Stimulated activated CD8-positive, alpha-beta memory T cell treated with anti-CD3 and anti-CD28 coated beads, Interleukin-2, amount 100 ng/mL, for 48 hours (primary cell): ENCODE results near the gene SPAG17.

Source experiments
- DNase-seq, 2 donors: peaks; one replicate each; pipeline ENCODE4 v3.0.0-alpha.2; 2020; ENCODE audit warnings: low read depth in 2 of 2

The SPAG17 gene

DNA sequence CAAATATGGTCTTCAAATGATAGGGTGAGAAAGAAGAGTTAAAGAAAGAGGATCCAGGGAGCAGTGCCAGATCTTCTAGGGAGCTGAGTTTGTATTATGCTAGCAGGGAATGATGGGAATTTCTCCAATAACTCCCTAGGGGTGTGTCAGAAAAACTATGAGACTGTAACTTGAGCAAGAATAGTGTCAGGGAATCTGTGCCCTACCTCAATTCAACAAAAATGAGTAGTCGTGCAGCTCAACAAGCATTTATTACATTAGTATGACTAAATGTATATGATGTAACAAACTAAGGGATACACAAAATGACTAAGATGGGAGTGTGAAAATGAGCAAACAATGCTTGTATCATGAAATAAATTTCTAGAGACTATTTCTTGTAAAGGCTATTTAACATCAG, 24.2 kb downstream of the SPAG17 start:
- no peak for DNase-seq

DNA sequence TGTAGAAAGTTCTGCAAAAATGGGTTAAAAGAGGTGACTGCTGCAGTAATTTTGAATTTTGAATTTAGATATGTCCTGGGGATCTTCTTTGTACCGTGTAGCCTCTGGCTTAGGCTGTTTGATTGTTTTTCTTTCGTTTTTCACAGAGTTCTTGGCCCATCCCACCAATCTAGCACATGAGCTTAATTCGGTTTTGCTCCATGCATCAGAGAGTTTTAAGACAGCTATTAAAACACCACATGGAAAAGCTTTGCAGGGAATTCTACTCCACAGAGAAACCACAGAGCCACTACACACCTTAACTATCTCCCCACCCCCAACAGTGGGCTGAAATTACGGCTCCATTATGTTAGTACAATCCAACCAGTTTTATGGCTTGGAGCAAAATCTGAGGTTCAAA, 25.5 kb downstream of the SPAG17 start:
- DNase-seq, result no peak

DNA sequence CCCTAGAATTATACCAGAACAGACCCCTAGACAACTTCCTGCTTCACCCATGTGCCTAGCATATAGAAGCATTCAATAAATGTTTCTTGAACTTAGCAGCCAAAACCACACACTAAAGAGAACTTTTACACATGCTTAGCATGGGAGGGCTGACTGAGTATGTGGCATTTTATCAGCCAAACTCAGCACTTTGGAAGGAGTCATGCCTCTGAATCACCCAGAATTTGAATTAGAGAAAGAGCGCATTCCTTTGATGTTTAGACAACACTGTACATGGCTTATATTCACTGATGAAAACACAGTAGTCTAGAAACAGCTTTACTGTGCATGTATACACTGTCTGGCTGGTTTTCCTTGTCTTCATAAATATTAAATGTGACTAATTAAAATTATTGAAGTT, 26.1 kb downstream of the SPAG17 start:
- no peak for DNase-seq

DNA sequence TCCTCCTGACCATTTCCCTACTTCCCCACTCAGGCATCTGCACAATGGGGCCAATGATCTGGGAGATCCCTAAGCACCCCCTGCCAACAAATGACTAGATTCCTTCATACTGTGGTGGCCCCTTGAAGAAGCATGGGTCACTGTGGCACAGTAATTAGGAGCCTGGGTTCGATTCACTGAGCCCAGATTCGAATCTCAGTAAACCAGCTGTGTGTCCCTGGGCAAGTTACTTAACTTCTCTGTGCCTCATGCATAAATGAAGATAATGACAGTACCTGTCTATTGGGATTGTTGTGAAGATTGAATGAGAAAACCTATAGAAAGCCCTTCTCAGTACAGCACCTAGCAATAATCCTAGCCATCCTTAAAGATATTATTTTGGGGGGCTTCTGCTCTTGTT, 27.5 kb downstream of the SPAG17 start:
- DNase-seq, result no peak

DNA sequence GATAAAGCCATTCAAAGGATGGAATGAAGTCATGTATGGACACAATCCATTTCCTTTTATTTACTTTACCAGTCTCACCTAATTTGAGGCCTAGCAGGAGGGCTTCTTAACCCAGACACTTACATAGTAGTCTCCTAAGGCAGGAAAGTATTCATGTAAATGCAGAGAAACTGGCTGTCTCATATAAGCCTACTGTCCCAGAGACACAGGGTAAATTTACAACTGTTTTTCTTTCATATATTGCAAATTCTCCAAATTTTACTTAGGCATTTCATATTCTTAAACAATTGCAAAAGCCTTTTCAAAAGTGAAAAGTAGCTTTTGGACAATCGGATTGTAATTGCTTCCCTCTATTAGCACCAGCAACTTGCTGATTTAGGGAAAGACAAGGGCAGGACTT, 29.9 kb downstream of the SPAG17 start:
- no peak for DNase-seq

DNA sequence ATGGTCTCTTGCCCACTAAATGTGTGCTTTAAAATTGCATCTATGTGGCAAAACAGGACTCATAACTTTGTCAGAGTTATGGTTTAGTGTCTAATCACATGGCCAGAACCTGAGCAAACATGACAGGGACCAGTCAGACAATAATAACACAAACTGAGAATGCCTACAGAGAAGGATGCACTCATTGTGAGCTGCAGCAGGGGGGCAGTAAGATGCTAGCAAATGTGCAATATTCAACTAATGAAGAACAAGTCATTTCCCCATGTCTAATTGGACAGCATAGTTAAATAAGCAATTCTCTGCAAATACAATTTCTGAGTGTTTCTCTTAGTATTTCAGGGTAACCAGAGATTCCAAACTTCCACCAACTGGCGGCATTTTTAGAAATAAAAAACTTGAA, 30.8 kb downstream of the SPAG17 start:
- DNase-seq, result no peak

DNA sequence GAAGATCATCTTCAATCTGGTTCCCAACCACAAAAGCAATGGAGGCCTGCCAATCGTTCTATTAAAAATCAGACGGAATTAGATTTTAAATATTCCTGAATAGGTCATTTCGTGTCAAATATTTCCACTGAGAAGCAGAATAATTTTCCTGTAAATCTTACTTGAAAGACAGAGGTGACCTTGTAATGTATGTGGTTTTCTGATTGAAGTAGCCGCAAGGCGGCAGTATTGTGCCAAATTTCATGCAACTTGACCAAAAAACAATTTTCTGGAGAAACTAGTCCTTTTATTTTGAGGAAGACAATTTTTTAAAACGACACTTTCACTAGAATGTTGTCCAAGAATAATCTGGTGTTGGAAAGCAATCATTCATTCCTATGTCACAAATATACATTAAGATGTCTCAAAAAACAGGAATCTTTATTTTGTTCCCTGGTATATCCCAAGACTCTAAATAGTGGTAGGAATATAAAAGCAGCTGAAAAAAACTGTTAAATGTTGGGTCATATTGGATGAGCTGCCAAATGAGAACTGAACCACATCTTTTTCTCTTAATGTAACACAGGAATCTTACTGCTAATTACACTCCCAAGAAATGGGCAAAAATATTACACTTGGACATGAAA, 33.6 kb downstream of the SPAG17 start:
- peak; percentile 0 to 18 for DNase-seq

DNA sequence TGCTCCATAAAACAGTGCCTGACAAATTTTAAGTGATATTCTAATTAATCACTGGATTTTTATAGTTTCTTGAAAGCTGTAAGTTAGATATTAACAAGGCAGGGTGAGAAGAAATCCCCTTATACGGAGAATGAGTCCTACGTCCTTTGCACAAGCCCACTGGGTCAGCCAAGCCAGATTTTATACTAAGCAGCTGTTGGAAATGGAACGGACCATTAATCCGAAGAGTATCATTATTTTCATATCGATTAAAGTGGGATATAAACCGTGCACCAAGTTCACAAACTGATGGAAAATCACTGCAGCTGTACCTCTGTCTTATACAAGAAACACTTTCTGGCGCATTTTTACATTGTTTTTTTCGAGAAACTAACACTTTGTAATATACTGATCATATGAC, 35.2 kb downstream of the SPAG17 start:
- DNase-seq, result no peak

DNA sequence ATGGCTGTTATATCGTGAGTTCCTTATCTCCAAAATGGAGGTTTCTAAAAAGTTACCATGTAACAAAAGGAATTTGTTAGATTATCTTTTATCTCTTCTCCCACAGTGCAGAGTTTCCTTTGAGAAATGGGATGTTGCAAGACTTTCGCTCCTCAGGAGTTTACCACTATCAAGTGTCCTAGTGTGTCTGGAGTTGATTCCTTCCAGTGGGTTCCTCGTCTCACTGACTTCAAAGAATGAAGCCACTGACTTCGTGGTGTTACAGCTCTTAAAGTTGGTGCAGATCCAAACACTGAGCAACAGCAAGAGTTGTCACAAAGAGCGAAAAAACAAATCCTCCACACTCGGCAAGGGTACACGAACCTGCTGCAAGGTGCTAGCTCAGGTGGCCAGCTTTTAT, 37.0 kb downstream of the SPAG17 start:
- no peak for DNase-seq

DNA sequence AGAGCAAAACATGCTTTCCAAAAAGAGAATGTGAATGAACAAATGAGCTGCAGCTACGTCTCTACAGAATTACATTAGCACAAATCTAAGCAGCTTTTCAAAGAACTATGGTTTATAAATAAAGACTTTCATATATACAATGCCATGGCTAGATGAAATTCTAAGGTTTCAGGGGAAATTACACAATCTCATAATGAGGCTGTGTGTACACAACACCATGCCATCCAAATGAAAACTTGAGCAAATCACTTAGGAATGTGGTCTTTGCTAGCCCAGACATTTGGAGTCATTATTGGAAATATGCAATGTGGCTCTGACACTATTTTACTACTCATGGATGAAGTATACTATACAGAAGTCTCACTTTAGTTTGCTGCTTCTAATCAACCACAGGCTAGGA, 37.5 kb downstream of the SPAG17 start:
- DNase-seq, result no peak

DNA sequence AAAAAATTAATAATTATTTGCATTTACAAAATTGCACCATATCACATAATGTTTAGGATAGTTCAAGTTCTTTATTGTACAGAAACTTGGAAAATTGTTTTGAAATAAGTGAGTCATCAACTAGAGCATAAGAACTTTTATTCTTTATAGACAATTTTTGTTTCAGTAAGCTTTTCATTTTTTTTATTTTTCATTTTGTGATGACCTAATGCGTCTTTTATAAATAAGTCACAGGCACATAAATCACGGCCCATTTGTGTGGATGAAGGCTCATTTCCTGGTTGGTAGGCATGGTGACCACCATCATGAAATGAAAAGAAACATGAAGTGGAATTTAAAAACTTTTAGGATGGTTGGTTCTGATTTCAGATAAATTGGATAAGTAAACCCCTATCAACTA, 39.3 kb downstream of the SPAG17 start:
- no peak for DNase-seq

DNA sequence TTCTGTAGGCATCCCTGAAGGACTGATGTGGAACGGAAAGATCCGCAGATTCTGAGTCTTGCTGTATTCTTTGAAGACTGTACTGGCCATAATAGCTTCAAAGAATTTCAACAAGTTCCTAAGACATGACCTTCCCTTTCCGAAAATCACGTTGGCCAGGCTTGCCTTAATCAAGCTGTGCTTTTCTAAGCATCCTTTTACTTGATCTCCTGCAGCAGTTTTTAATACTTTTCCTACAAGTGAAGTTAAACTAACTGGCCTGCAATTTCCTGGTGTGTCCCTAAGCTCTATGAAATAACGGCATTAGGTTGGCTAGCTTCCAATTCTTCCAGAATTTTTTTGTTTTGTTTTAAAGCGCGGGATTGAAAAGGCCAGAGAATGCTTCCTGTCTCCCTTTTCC, 40.3 kb downstream of the SPAG17 start:
- DNase-seq, result no peak

DNA sequence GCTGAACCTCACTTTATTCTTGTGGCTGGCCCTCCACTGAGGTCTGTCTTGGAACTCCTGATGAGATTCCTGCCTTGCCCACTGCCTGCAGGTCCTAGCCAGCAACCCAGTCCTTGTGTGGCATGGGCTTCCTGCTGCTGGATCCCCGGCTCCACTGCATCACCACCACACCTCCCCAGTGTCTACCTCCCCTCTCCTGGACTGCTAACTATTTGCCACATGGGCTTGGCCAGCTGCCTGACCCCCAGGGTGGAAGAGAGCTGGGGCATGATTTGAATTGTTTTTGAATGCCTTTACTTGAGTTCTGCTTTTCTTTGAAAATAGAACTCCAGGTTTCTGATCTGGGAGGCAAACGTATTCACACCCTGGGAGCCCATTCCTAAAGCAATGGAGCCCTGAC, 41.2 kb downstream of the SPAG17 start:
- no peak for DNase-seq

DNA sequence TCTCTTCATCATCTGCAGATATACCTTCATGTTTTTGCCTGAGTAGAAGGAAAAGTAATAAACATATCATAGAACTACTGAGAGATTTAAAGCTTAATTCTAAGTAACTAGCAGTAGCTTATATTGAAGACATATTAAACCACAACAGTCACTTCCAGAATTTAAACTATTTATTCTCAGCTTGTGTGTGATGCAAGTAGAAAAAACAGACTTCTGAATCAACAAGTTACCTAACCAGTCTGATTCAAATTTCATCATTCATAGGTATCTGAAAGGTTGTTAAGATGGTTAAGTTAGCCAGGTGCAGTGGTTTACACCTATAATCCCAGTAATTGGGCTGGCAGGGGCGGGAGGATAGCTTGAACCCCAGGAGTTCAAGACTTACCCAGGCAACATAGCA, 41.9 kb downstream of the SPAG17 start:
- DNase-seq, result no peak

DNA sequence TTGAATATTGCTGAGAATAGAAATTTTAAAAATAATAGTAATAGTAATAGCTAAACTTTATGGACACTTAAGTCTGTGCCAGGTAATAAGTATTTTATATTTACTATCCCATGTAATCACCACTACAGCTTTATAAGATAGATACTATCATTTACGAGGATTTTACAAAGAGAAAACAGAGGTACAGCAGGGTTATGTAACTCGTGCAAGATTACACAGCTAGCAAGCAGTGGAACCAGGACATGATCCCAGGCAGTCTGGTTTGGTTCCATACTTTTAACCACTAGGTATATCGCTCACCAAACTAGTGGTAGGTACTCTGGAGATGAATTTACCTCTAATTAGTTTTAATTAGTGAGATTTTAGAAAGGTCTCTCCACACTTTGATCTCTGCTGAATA, 42.5 kb downstream of the SPAG17 start:
- no peak for DNase-seq

DNA sequence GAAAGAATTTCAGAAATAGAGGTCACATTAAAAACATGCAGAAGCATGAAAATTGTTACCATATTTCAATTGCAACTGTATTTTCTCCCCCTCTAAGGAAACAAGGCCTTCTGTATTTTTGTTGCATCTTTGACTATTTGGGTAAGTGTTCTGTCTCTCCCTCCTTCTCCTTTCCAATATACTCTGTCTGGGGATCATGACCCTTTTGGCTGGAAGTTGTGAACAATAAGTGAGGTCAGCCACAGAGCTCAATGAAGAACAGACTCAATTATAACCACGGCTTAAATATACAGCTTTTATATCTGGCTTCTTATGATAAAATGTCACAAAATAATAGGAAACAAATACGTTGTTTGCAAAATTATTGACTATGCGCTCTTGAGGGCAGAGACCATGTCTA, 47.1 kb downstream of the SPAG17 start:
- no peak for DNase-seq

DNA sequence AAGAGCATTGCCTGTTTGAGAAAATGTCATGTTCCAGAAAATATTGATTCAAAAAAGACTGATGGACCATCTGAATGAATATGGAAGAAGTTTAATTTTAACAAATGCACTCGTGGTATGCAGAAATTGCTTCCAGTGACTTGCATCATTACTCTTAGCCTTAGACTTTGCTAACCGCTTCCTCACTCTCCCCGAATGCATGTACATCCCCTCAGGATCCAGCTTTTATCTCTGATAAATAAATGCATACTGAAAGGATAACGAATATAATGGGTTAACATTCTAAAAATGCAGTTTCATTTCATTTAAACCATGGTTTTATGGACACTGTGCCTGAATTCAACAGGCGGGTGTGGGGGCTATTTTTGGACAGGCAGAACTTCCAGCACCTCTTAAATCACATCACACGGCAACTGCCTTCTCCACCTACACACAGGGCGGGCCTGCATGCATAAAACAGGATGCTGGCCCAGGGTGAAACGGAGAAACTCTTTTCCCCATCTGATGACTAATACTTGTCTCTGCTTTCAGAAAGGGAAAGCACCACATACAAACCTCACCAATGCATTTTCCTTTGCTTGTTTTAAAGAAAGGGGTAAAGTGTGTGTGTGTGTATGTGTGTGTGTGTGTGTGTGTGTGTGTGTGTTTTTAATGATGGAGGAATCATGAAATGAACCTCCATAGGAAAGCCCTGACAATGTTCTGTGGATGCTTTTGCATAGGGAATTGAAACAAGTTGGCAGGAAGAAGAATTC, 48.7 kb downstream of the SPAG17 start:
- DNase-seq, result peak; percentile 5 to 14

DNA sequence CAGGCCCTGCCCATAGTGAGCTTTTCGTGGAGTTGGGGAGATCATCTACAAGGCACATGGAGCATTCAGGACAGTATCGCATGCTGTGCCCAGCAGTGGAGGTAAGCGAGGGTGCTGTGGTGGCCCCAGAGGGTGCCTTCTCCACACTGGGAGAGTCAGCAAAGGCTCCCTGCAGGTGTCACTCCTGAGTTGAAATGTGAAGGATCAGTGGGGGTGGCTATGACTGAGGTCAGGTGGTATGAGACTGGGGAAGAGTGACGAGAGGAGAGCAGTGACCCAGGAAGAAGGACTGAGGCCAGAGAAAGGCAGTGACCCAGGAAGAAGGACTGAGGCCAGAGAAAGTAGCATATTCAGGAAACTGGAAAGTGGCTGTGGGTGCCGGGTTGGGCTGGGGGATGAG, 53.0 kb downstream of the SPAG17 start:
- DNase-seq, result no peak

DNA sequence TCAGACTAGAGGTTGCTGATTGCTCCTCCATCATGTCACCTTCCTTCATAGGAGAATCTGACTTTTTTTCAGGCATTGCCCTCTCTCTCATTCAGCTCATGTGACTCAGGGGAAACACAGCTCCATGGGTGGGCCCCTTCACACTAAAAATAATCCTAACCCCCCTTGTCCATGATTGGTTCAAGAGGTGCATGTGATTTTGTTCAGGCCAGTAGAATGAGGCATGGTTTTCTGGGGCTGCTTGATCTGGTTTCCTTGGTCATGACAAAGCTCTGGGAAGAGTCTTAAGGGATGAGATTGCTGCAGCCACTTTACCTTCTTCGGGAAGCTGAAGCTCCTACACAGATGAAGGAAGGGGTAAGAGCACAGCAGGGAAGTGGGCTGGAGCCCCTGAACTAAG, 56.3 kb downstream of the SPAG17 start:
- no peak for DNase-seq

DNA sequence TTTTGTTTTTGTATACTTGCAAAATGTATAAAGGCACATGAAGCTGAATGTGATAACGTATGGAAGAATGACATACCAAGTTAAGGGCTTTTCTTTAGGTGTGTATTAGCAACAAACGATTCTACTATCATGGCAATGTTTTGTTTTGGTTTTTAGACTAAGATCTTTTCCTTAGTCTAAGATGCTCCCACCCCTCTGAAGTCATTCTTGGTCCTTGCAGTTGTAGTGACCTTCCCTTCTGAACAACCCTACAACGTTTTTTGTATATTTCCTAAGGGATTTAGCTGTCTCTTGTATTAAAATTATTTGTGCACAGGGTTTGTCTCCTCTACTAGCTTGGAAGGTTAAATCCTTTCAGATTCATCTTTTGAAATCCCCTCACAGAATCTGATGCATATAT, 61.0 kb downstream of the SPAG17 start:
- DNase-seq, result no peak

DNA sequence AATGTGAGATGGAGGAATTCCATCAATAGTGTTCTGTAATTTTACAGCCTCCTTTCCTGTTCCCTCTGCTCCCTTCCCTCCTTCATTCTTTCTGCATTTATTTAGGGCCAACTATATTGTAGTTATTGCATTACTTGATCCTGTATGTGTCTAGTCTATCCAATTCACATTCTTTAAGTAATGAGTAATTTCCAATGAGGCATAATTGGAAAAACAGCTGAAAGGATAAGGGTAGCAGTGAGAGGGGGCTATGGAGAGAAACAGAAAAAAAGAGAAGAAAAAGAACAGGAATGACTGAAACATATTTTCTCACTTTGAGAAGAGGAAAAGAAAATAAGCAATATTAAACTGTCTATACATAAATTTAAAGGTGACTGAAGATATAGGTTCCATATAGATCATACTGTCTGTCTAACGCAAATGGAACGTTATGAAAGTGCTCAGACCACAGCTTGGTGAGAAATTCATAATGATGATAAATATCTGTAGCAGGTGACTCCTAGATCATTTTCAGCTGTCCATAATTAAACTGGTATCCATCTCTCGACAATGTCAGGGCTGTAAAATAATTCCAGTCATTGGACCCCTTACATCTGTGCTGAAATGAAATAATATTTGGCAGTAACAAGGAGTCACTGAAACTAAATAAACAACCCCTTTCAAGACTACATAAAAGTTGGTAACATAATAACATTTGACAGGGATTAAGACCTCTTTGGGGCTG, 61.8 kb downstream of the SPAG17 start:
- DNase-seq, result no peak

DNA sequence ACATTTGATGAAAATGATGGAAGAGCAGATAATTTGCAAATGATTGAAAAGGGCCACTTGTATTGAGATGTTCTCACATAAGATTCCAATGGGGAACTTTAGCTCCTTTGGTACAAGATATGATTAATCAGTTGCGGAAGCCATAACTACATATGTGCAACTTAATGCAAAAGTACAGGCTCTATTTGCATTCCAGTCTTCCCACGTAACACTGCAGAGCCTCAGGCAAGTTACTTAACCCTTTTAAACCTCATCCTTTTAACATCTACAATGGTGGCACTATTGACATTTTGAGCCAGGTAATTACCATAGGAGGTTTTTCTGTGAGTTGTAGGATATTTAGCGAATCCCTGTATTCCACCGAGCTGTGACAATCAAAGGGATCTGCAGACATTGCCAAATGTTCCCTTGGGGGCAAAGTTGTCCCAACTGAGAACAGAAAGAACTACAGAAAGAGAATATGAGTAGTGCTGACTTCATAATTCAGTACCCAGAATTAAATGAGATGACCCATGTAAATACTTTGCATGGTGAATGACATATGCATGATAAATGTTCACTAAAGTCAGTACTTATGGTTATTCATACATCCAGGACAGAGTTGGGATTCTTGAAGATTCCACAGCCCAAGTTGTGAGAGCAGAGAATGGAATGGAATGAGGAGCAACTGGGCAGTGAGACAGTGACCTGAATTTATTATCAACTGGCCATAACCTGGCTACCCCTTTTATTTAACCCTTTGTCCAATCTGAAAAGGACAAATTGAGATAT, 62.6 kb downstream of the SPAG17 start:
- no peak for DNase-seq
